Naive thymus-derived CD4-positive, alpha-beta T cell (primary cell): ENCODE measurements around the gene COX19. TPM values are rescaled to one million over a fixed set of nuclear protein-coding genes. Genes with fewer than 3 reads are reported as not detected.

Source experiments
- ATAC-seq: fragments of 150-1000 bp; cut with Tn5 transposase; 2 replicates; pipeline ENCODE4 v1.10.0; 2021; ENCODE audit warnings: mild to moderate bottlenecking, moderate library complexity
- CTCF ChIA-PET: fragments of 350-600 bp; sonication (Branson Sonifier 250); formaldehyde crosslinking; loops from one replicate; lab custom pipeline; 2021; ENCODE audit warnings: antibody characterized with exemption; lab: Charles Lee
- POLR2A ChIA-PET: fragments of 350-600 bp; sonication (Branson Sonifier 250); formaldehyde crosslinking; loops from one replicate; lab custom pipeline; 2021; ENCODE audit warnings: antibody characterized with exemption, inconsistent platforms; lab: Charles Lee
- DNase-seq, 9 donors: peaks; one replicate each; pipeline versions ENCODE4 v3.0.0 to v3.0.0-alpha.2; 2020 to 2022; ENCODE audit warnings: mixed read lengths in 1 of 9
- H3K27ac ChIP-seq: one replicate; pipeline ENCODE4 v1.7.0; 2013; ENCODE audit warnings: mild to moderate bottlenecking, low read depth, low read length, moderate library complexity
- H3K27me3 ChIP-seq, 2 donors: one replicate each; pipeline ENCODE4 v1.7.0; 2013; ENCODE audit warnings: low read length in 2 of 2, mild to moderate bottlenecking in 2 of 2, moderate library complexity in 2 of 2; ENCODE audit not compliant: control insufficient read depth in 2 of 2, insufficient read depth in 2 of 2
- H3K36me3 ChIP-seq, 3 experiments: 1 replicate in 2 of 3; 2 replicates in 1 of 3; pipeline ENCODE4 v1.7.0; 2013; ENCODE audit warnings: low read length in 3 of 3, mild to moderate bottlenecking in 3 of 3, moderate library complexity in 1 of 3; ENCODE audit not compliant: insufficient read depth in 3 of 3, control insufficient read depth in 2 of 3
- H3K4me1 ChIP-seq, 2 donors: one replicate each; pipeline ENCODE4 v1.7.0; 2013; ENCODE audit warnings: low read length in 2 of 2, mild to moderate bottlenecking in 2 of 2, moderate library complexity in 1 of 2; ENCODE audit not compliant: control insufficient read depth in 2 of 2, insufficient read depth in 2 of 2
- H3K4me3 ChIP-seq: 2 replicates; pipeline ENCODE4 v1.7.0; 2013; ENCODE audit warnings: mild to moderate bottlenecking, low read length
- H3K9me3 ChIP-seq, 3 experiments: 1 replicate in 2 of 3; 2 replicates in 1 of 3; pipeline ENCODE4 v1.7.0; 2013; ENCODE audit warnings: low read length in 3 of 3; ENCODE audit not compliant: control insufficient read depth in 2 of 3
- H3K27ac Mint-ChIP-seq, 9 donors: one replicate each; pipeline ENCODE4 v1.8.0; 2020 to 2022; ENCODE audit warnings: mixed read lengths in 9 of 9, mild to moderate bottlenecking in 8 of 9, moderate library complexity in 5 of 9, inconsistent platforms in 2 of 9
- H3K27me3 Mint-ChIP-seq, 5 donors: one replicate each; pipeline ENCODE4 v1.8.0; 2021 to 2022; ENCODE audit warnings: mixed read lengths in 5 of 5, mild to moderate bottlenecking in 1 of 5
- H3K36me3 Mint-ChIP-seq, 5 donors: one replicate each; pipeline ENCODE4 v1.8.0; 2020 to 2022; ENCODE audit warnings: mixed read lengths in 5 of 5, mild to moderate bottlenecking in 3 of 5, inconsistent platforms in 1 of 5
- H3K4me1 Mint-ChIP-seq, 7 donors: one replicate each; pipeline ENCODE4 v1.8.0; 2020 to 2022; ENCODE audit warnings: mixed read lengths in 7 of 7, mild to moderate bottlenecking in 3 of 7, inconsistent platforms in 1 of 7
- H3K4me3 Mint-ChIP-seq, 10 donors: one replicate each; pipeline ENCODE4 v1.8.0; 2020 to 2022; ENCODE audit warnings: mild to moderate bottlenecking in 10 of 10, mixed read lengths in 10 of 10, moderate library complexity in 6 of 10, inconsistent platforms in 2 of 10
- H3K9me3 Mint-ChIP-seq, 11 donors: one replicate each; pipeline ENCODE4 v1.8.0; 2020 to 2022; ENCODE audit warnings: mixed read lengths in 11 of 11, mild to moderate bottlenecking in 4 of 11, inconsistent platforms in 1 of 11, moderate library complexity in 1 of 11
- intact Hi-C, 2 donors: fragments of 100-400 bp; cut with micrococcal nuclease; formaldehyde crosslinking; loops; one replicate each; pipeline ENCODE4 v1.15.1; 2023
- polyA plus RNA-seq, 2 donors: library from polyadenylated mRNA; unstranded; fragments of 300-500 nt; fragmentation: Illumina TruSeq; gene quantifications; one replicate each; pipeline ENCODE4 v1.2.3, GENCODE V29; 2021
- total RNA-seq, 6 experiments: library from RNA in 5 of 6; stranded (reverse) in 5 of 6; gene quantifications; 1 replicate in 5 of 6; 2 replicates in 1 of 6; pipeline ENCODE4 v1.2.3 and lab custom pipeline; 2021 to 2026

Gene COX19
- total and polyA plus RNA-seq, 7 experiments from 2014 or later: 18.3 to 48.2 (median 45.1) TPM

- DNase-seq: no peak
- no peak overlapping the region for H3K4me3 ChIP-seq
- no peaks in the 10 kb centered on the region for H3K36me3 Mint-ChIP-seq
- H3K4me1 Mint-ChIP-seq: peaks cover 0 to 8% (median 7%) of the 10 kb centered on the region in 7 donors
- CTCF ChIA-PET: no interaction called here
- no peaks in the 10 kb centered on the region for H3K27me3 Mint-ChIP-seq
- no peak overlapping the region for H3K4me3 Mint-ChIP-seq
- H3K27ac Mint-ChIP-seq: no peak overlapping the region
- H3K27ac ChIP-seq: no peak overlapping the region
- H3K27me3 ChIP-seq: no peaks in the 10 kb centered on the region
- ATAC-seq: no peak
- POLR2A ChIA-PET: no interaction called here
- no peaks in the 10 kb centered on the region for H3K9me3 ChIP-seq
- intact Hi-C loops: loop anchor here (5.0 kb wide), 2 partner anchors 63 to 832 kb away; partner anchors contain the start of gene GPR146 (in 1 of the 2)
- H3K36me3 ChIP-seq: peaks cover 0 to 6% (median 0%) of the 10 kb centered on the region in 3 experiments
- H3K4me1 ChIP-seq: peaks cover 8 to 10% of the 10 kb centered on the region in 2 donors
- no peaks in the 10 kb centered on the region for H3K9me3 Mint-ChIP-seq
Observed at GRCh38 chr7:979151-979550, 3.8 kb upstream of the COX19 start.

GRCh38 chr7:978416-979091 lies 3.2 kb upstream of the COX19 start:
- intact Hi-C loops: loop anchor here (5.0 kb wide), 2 partner anchors 64 to 831 kb away; partner anchors contain the start of gene GPR146 (in 1 of the 2)

GRCh38 chr7:978049-978346 lies 2.6 kb upstream of the COX19 start:
- Histone ChIP-seq H3K27me3 (no peaks in the 10 kb centered on the region), H3K9me3 (no peaks in the 10 kb centered on the region), H3K4me3 (no peak overlapping the region), H3K4me1 (peaks cover 14 to 15% of the 10 kb centered on the region in 2 donors), H3K27ac (no peak overlapping the region), H3K36me3 (peaks cover 0 to 9% (median 1%) of the 10 kb centered on the region in 3 experiments)
- H3K36me3 Mint-ChIP-seq: no peaks in the 10 kb centered on the region
- ATAC-seq (no peak), DNase-seq (no peak)
- no peak overlapping the region for H3K27ac Mint-ChIP-seq
- H3K4me1 Mint-ChIP-seq: peaks cover 0 to 15% (median 13%) of the 10 kb centered on the region in 7 donors
- intact Hi-C loops: loop anchor here (5.0 kb wide), 2 partner anchors 64 to 831 kb away; partner anchors contain the start of gene GPR146 (in 1 of the 2)
- H3K9me3 Mint-ChIP-seq: no peaks in the 10 kb centered on the region
- no peaks in the 10 kb centered on the region for H3K27me3 Mint-ChIP-seq
- ChIA-PET POLR2A (no interaction called here), CTCF (interaction anchor here (1.5 to 2.2 kb wide), 2 partner anchors 15 to 16 kb away, joined by 7 to 9 read pairs; no protein-coding TSS in a partner anchor)
- H3K4me3 Mint-ChIP-seq: peak overlapping the region in 1 of 10 donors; percentile 72

More at GRCh38 chr7:978416-979091, 3.2 kb upstream of the COX19 start:
- Mint-ChIP-seq H3K9me3 (no peaks in the 10 kb centered on the region), H3K4me1 (peaks cover 0 to 9% (median 7%) of the 10 kb centered on the region in 7 donors), H3K27ac (no peak overlapping the region), H3K4me3 (no peak overlapping the region), H3K36me3 (no peaks in the 10 kb centered on the region), H3K27me3 (no peaks in the 10 kb centered on the region)
- CTCF ChIA-PET: interaction anchor here (1.5 to 2.2 kb wide), 2 partner anchors 14 to 15 kb away, joined by 7 to 9 read pairs; no protein-coding TSS in a partner anchor
- DNase-seq: no peak
- H3K27me3 ChIP-seq: no peaks in the 10 kb centered on the region
- H3K9me3 ChIP-seq: no peaks in the 10 kb centered on the region
- no peak for ATAC-seq
- no peak overlapping the region for H3K27ac ChIP-seq
- no peak overlapping the region for H3K4me3 ChIP-seq
- peaks cover 0 to 6% (median 0%) of the 10 kb centered on the region in 3 experiments for H3K36me3 ChIP-seq
- POLR2A ChIA-PET: no interaction called here
- H3K4me1 ChIP-seq: peaks cover 10 to 14% of the 10 kb centered on the region in 2 donors

GRCh38 chr7:977326-978048 lies 2.1 kb upstream of the COX19 start:
- ChIA-PET CTCF (interaction anchor here (1.5 to 2.2 kb wide), 2 partner anchors 15 to 17 kb away, joined by 7 to 9 read pairs; no protein-coding TSS in a partner anchor), POLR2A (no interaction called here)
- DNase-seq: no peak
- H3K4me3 ChIP-seq: no peak overlapping the region
- intact Hi-C loops: loop anchor here (5.0 kb wide), 2 partner anchors 65 to 830 kb away; partner anchors contain the start of gene GPR146 (in 1 of the 2)
- no peaks in the 10 kb centered on the region for H3K9me3 ChIP-seq
- H3K4me1 ChIP-seq: peaks cover 14 to 20% of the 10 kb centered on the region in 2 donors
- Mint-ChIP-seq H3K4me1 (peaks cover 2 to 20% (median 17%) of the 10 kb centered on the region in 7 donors), H3K27ac (peak overlapping the region in 1 of 9 donors; percentile 20), H3K9me3 (no peaks in the 10 kb centered on the region), H3K36me3 (peaks cover 0 to 2% (median 0%) of the 10 kb centered on the region in 5 donors), H3K27me3 (no peaks in the 10 kb centered on the region), H3K4me3 (peak overlapping the region in 1 of 10 donors; percentile 72)
- no peak for ATAC-seq
- H3K27ac ChIP-seq: no peak overlapping the region
- H3K27me3 ChIP-seq: no peaks in the 10 kb centered on the region
- peaks cover 0 to 15% (median 6%) of the 10 kb centered on the region in 3 experiments for H3K36me3 ChIP-seq

- Histone ChIP-seq H3K27me3 (no peaks in the 10 kb centered on the region), H3K4me3 (no peak overlapping the region), H3K9me3 (no peaks in the 10 kb centered on the region), H3K4me1 (peaks cover 14 to 20% of the 10 kb centered on the region in 2 donors), H3K27ac (no peak overlapping the region), H3K36me3 (peaks cover 0 to 20% (median 12%) of the 10 kb centered on the region in 3 experiments)
- POLR2A ChIA-PET: no interaction called here
- Mint-ChIP-seq H3K9me3 (peaks cover 0 to 2% (median 0%) of the 10 kb centered on the region in 11 donors), H3K4me1 (peaks cover 8 to 26% (median 18%) of the 10 kb centered on the region in 7 donors), H3K27me3 (no peaks in the 10 kb centered on the region), H3K36me3 (peaks cover 0 to 8% (median 3%) of the 10 kb centered on the region in 5 donors), H3K27ac (peak overlapping the region in 2 of 9 donors; percentile 53 to 62), H3K4me3 (peak overlapping the region in 3 of 10 donors; percentile 71 to 94 (median 92))
- no peak for ATAC-seq
- CTCF ChIA-PET: interaction anchor here (1.5 to 2.2 kb wide), 2 partner anchors 16 to 17 kb away, joined by 7 to 9 read pairs; no protein-coding TSS in a partner anchor
- intact Hi-C loops: loop anchor here (5.0 kb wide), 2 partner anchors 65 to 830 kb away; partner anchors contain the start of gene GPR146 (in 1 of the 2)
- no peak for DNase-seq
Observed at GRCh38 chr7:976901-977325, 1.6 kb upstream of the COX19 start.
